ENCODE results near the gene PTGES3.

Gene PTGES3

DNA sequence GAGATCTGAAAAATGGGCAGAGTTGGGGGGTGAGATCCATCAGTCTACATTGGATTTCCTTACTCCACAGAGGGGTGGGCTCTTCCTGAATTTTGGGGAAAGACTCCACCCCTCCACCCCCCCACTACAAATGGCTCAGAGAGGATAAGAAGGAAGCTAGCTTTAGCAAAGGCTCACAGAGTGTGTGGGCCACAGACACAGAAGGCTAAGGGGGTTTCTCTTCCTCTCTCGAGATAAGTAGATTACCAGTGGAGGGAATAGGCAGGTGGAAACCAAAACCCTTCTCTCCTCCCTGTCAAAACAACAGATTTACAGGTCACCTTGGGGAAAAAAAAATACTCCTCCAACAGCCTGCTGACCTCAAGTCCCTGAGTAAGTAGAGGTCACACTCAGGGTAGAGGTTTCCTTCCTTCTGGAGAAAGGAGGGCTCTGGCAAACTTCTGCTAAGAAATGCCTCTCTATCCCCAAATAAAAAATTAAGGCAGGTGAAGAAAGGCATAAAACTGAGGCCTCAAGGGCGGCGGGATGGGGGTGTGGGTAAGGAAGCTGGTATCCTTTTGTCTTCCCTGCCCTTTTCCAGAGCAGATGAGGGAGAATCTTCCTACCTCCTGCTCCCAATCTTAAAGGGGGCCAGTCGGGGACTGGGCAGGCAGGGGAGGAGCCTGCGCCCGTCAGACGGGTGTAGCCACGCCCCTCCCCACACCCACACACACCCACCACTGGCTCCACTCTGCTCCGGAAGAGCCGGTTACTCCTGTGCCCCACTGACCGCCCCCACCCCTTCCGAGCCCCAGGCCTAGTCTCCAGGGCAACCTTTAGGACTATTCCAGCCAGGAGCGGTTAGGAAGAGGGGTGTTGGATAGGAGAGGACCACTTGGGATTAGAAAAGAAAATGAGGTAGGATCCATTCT is 56.0 kb downstream of the PTGES3 start:
- FAIRE-seq (no peak), DNase-seq (ENCODE audit: insufficient read length, low spot score) (peak; percentile 72)

DNA sequence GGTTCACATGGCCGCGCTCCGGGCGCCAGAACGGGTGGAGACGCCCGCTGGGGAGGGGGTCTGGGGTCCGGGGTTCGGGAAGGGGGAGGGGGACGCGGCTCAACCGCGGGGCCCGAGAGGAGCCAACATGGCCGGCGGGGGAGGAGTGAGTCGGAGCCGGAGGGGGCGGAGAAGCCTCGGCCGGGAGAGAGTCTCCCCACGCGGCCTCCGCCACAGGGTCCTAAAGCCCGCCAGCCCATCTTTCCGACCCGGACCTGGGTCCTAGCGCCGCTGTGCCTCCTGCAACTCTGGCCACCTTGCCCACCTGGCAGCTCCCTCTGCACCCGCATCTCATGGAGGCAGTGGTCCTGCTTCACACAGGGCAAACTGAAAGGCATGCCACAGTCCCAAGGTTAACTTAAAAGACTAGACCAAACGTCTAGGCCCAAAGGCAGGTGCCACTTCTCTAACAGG is 57.9 kb downstream of the PTGES3 start, which contains the start of gene BAZ2A:
Gene BAZ2A (minus strand): TSS at position 147 of the 453 bp plus-strand sequence. CDS start 12,796 bp downstream, outside the sequence.
- FAIRE-seq (no peak), DNase-seq (ENCODE audit: insufficient read length, low spot score) (peak; percentile 85)

DNA sequence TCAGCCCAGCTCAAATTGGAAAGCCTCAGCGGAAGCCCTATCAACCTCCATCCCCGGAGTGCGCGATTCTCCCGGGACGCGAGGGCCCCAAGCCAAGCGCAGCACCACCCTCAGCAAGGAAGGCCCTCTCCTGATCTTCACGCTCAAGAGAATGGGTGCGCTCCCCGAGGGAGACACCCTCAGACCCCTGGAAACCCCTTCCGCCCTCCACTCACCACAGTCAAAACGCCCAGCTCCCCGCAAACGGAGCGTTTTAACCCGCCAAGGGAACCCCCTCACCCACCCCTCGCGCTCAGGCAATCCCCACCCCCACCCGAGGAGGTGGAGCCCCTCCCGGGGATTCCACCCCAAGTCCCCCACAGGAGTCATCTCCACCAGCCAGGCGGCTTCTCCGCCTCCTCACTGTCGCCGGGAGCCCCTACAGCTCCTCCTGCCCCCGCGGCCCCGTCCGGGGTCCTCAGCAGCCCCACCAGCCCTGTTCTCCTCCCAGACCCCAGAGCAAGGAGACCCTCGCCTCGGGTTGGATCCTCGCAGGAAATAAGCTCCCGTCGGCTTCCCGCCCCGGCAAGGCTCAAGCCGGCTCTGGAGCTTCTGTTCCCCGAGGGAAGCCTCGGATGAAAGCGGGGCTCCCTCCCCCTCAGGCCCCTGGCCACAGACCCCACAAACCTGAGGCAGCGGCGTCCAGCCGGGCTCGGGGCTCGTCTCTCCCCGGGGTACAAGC is 58.5 kb downstream of the PTGES3 start:
- no peak for DNase-seq (ENCODE audit: insufficient read length, low spot score)
- no peak for FAIRE-seq

DNA sequence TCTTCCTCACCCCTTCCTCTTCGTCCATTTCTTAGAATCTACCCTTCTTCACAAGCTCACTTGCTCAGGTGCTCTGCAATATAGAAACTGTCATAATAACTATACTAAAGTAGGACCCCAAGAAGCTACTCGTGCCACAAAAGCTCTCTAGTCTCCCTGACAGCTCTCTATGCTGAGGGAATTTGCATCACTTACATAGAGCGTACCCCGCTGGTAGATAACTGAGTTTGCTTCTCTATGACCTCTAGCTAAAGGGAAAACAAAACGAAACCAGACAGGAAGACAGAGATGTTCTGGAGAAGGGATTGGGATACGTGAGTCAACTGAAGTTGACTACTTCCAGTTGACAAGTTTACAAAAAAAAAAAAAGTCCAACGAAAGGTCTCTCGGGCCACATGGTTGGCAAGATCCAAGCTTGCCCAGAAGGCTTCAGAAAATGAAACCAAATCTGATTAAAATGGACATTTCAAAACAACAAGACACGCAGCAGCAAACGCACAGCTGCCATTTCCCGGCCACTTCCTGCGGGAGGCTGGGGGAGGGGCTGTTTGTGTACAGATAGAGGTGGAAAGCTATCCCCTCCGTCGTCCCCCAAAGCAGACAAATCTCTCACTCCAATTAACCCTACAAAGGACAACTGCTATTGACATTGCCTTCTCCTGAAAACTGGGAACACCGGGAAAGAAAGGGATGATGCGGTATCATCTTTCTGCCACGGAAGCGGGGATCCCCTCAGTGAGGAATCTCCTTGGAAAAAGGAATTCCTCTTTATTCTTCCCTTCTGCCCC is 59.2 kb downstream of the PTGES3 start:
- no peak for FAIRE-seq
- DNase-seq (ENCODE audit: insufficient read length, low spot score): no peak

DNA sequence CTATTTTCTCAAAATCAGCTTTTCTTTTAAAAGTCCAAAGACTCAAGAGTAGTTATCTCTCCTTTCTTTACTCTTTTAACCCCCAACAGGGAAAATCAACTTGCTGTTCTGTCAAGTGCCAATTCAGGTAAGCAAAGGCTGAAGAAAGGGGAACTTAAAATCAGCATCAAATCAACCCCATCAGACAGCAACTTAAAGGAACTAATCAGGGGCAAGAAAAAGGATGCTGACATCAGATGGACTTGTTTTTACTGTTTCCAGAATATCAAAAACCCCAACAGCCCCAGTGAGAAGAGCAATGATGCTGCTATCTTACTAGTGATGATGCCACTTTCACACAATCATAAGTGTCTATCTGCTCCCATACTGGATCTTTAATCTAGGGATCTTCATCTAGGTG is 61.4 kb downstream of the PTGES3 start:
- FAIRE-seq: no peak
- DNase-seq (ENCODE audit: insufficient read length, low spot score): no peak

DNA sequence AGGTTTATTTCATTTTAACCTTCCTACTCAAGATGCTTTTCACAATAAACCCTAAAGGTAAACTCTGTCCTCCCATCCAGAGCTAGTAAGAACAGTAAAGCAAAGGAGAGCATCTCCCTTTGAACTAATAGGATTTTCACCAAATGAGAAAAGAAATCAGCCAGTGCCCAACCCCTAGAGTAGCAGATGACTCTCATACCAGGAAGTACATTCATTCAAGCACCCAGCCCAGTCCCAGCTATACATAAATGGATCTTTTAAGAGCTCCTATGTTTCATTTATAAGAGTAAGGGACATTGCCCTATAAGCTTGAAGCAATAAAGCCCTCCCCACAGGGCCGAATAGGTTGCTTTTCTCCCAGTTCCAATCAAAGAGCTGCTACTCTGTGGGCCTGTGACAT is 65.5 kb downstream of the PTGES3 start:
- FAIRE-seq: no peak

DNA sequence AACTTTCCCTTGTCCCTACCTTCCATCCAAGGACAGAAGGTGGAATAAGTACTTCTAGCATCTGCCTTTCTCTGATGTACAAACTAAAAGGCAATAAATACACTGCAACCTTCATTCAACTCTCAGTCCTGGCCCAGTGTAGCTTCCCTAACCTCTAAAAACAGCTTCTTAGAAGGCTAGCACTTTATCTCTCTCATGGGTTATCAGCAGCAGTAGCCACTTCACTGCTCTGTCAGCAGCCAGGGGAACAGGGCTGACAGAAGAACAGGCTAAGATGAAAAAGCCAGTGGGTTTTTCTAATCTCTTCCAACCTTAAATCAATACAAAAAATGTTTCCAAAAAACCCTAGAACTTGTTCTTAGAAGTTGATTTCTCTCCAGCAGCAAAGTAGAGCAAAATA is 71.2 kb downstream of the PTGES3 start:
- DNase-seq (ENCODE audit: insufficient read length, low spot score): no peak
- no peak for FAIRE-seq

More for the DNA sequence above, 65.5 kb downstream of the PTGES3 start:
- DNase-seq (ENCODE audit: insufficient read length, low spot score): no peak

DNA sequence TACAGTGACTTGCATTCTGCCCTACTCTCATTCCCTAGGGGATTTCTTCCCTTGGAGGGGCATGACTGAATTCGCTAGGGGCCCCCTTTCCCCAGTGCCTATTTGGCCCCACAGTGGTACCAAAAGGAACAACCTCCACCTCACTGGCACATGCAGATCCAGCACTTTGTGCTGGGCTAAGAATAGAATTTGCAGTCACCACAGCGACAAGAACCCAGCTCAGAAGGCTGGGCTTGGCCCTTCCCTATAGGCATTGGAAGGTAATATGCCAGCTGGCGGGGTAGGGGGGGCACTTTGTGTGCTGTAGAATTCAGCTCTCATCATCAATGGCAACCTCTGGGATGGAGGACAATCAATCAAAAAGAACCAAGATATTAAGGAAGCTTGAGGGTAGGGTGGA is 71.8 kb downstream of the PTGES3 start:
- DNase-seq (ENCODE audit: insufficient read length, low spot score) (no peak), FAIRE-seq (no peak)

DNA sequence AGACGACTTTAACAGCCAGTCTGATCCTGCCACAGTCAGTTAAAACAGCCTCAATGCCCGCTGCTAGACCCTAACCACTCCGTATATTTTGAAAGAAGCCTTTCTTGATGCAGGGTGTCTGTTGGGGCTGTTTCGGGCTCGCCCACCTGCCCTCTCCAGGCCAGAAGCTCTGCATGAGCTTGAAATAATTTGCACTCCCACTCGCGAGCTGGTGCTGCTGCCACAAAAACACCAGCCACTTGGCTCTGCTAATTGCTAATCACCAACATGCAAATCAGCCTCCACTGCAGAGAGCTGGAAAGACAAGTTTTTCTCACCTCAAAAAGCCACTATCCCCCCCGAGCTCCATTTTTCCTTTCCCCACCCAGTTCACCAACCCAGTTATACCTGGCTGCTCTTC is 73.5 kb downstream of the PTGES3 start:
- FAIRE-seq: no peak
- no peak for DNase-seq (ENCODE audit: insufficient read length, low spot score)

Measured in HTR-8/SVneo (cell line).